PC-9 (cell line): ENCODE data around the gene CCDC88C. TPM values are rescaled to one million over a fixed set of nuclear protein-coding genes. Genes with fewer than 3 reads are reported as not detected.

ENCODE experiments used
- BruUV-seq: library from RNA; stranded (reverse); fragments of 400-500 nt; replicated peaks from 2 replicates; lab custom pipeline; 2021; lab: Mats Ljungman, UMichigan
- CTCF ChIA-PET: fragments of 300-600 bp; sonication (Branson Sonifier 250); formaldehyde crosslinking; loops from one replicate; lab custom pipeline; 2022; ENCODE audit warnings: antibody characterized with exemption; lab: Charles Lee
- POLR2A ChIA-PET: fragments of 300-600 bp; sonication (Branson Sonifier 250); formaldehyde crosslinking; loops from one replicate; lab custom pipeline; 2022; ENCODE audit warnings: antibody characterized with exemption; ENCODE audit not compliant: unreplicated experiment; lab: Charles Lee
- DNase-seq, 2 experiments: peaks; one replicate each; pipeline versions ENCODE4 v3.0.0 to v3.0.0-alpha.2; 2015 to 2022; ENCODE audit warnings: mixed read lengths in 1 of 2
- H2AFZ ChIP-seq: fragments of 200-600 bp; sonication (generic); 2 replicates; pipeline ENCODE4 v1.8.1; 2017; ENCODE audit warnings: antibody characterized with exemption
- H3F3A ChIP-seq: fragments of 200-600 bp; sonication (generic); 2 replicates; pipeline ENCODE4 v1.8.1; 2017; ENCODE audit warnings: antibody characterized with exemption, mild to moderate bottlenecking, low read depth; ENCODE audit not compliant: insufficient read depth
- H3K27ac ChIP-seq: fragments of 200-600 bp; sonication (generic); 2 replicates; pipeline ENCODE4 v1.6.1; 2016; ENCODE audit warnings: mixed run types
- H3K27me3 ChIP-seq: fragments of 200-600 bp; sonication (generic); 2 replicates; pipeline ENCODE4 v1.6.1; 2016; ENCODE audit warnings: low read depth, mixed run types; ENCODE audit not compliant: insufficient read depth
- H3K36me3 ChIP-seq: fragments of 200-600 bp; sonication (generic); 2 replicates; pipeline ENCODE4 v1.6.1; 2016; ENCODE audit warnings: low read depth, mixed run types
- H3K4me1 ChIP-seq: fragments of 200-600 bp; sonication (generic); replicated peaks from 2 replicates; pipeline ENCODE4 v1.6.1; 2016; ENCODE audit warnings: mixed run types; ENCODE audit not compliant: insufficient read depth
- H3K4me2 ChIP-seq: fragments of 200-600 bp; sonication (generic); 2 replicates; pipeline ENCODE4 v1.6.1; 2017; ENCODE audit warnings: mixed run types
- H3K4me3 ChIP-seq: fragments of 200-600 bp; sonication (generic); 2 replicates; pipeline ENCODE4 v1.6.1; 2016; ENCODE audit warnings: mixed run types
- H3K79me2 ChIP-seq: fragments of 200-600 bp; sonication (generic); 2 replicates; pipeline ENCODE4 v1.6.1; 2017; ENCODE audit warnings: low read depth, mixed run types
- H3K9me2 ChIP-seq: fragments of 200-600 bp; sonication (generic); 2 replicates; pipeline ENCODE4 v1.8.1; 2017; ENCODE audit warnings: mild to moderate bottlenecking; ENCODE audit not compliant: insufficient read depth
- H3K9me3 ChIP-seq: fragments of 200-600 bp; sonication (generic); 2 replicates; pipeline ENCODE4 v1.8.1; 2016; ENCODE audit warnings: low read depth; ENCODE audit not compliant: insufficient read depth
- H4K20me1 ChIP-seq: fragments of 200-600 bp; sonication (generic); 2 replicates; pipeline ENCODE4 v1.8.1; 2017; ENCODE audit not compliant: insufficient read depth
- EZH2 ChIP-seq: fragments of 200-600 bp; sonication (generic); IDR thresholded peaks from 2 replicates; pipeline ENCODE4 v1.8.0; 2017; ENCODE audit warnings: antibody characterized with exemption, low read depth
- intact Hi-C: fragments of 100-400 bp; cut with micrococcal nuclease; formaldehyde crosslinking; loops from one replicate; pipeline ENCODE4 v1.10.0; 2022; ENCODE audit not compliant: unreplicated experiment
- total RNA-seq: library from RNA; stranded (reverse); gene quantifications from 2 replicates; pipeline ENCODE4 v1.2.3, GENCODE V29; 2021
- TF ChIP-seq, protein P1 (sequence below): fragments of 200-600 bp; sonication (generic); conservative IDR thresholded peaks from 2 replicates; pipeline ENCODE4 v1.6.1; 2017; ENCODE audit warnings: mixed run types, antibody characterized with exemption, mild to moderate bottlenecking, moderate library complexity

Gene CCDC88C
- total RNA-seq, 1 experiment from 2014 or later = 7.4 TPM

DNA sequence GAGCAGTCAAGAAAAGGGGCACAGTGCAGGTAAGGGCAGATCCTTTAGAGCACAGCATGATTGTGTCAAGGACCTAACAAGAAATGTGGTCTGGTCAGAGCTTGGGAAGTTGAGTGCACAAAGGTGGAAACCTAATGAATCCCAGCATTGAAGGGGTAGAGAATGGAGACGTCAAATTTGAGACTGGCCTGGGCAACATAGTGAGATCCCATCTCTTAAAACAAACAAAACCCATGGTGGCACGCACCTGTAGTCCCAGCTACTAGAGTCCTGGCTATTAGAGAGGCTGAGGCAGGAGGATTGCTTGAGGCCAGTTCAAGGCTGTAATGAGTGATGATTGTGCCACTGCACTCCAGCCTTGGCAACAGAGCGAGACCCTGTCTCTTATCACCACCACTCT lies 37.0 kb upstream of the CCDC88C start:
- Histone ChIP-seq H3K9me3 (no peaks in the 10 kb centered on the region), H3K4me2 (no peak overlapping the region), H3K36me3 (no peaks in the 10 kb centered on the region), H3K9me2 (no peaks in the 10 kb centered on the region), H3K79me2 (no peaks in the 10 kb centered on the region), H3K27me3 (no peaks in the 10 kb centered on the region), H3K27ac (no peak overlapping the region), H3K4me3 (no peak overlapping the region), H4K20me1 (no peaks in the 10 kb centered on the region), H3F3A (no peaks in the 10 kb centered on the region), H2AFZ (no peak overlapping the region), H3K4me1 (no peaks in the 10 kb centered on the region)
- CTCF ChIA-PET = no interaction called here
- intact Hi-C loops = no loop called here
- no TSS peak for BruUV-seq
- TF ChIP-seq, protein P1, sequence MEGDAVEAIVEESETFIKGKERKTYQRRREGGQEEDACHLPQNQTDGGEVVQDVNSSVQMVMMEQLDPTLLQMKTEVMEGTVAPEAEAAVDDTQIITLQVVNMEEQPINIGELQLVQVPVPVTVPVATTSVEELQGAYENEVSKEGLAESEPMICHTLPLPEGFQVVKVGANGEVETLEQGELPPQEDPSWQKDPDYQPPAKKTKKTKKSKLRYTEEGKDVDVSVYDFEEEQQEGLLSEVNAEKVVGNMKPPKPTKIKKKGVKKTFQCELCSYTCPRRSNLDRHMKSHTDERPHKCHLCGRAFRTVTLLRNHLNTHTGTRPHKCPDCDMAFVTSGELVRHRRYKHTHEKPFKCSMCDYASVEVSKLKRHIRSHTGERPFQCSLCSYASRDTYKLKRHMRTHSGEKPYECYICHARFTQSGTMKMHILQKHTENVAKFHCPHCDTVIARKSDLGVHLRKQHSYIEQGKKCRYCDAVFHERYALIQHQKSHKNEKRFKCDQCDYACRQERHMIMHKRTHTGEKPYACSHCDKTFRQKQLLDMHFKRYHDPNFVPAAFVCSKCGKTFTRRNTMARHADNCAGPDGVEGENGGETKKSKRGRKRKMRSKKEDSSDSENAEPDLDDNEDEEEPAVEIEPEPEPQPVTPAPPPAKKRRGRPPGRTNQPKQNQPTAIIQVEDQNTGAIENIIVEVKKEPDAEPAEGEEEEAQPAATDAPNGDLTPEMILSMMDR = no peak
- no peak for TF ChIP-seq EZH2
- no peak for DNase-seq
- POLR2A ChIA-PET = no interaction called here

DNA sequence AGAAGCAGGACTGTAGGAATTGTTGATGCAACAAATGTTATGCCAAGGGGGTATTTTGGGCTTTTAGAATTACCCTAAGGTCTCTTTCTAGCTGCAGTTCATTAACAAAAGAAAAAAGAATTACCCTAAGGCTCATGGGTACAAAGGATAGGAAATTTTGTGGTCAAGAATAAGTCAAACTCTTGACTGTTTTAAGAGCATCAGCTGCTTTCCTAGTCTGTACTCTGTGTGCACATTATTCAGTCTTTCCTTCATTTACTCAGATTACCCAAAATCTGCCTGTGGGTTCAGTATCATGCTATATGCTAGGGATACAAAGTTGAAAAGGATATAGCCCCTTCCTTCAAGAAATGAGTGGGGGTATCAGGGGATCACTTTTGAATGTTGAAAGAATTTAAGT lies 36.5 kb upstream of the CCDC88C start:
- H3K79me2 ChIP-seq = no peaks in the 10 kb centered on the region
- no peaks in the 10 kb centered on the region for H4K20me1 ChIP-seq
- H2AFZ ChIP-seq = no peak overlapping the region
- no peaks in the 10 kb centered on the region for H3K4me1 ChIP-seq
- no peaks in the 10 kb centered on the region for H3K27me3 ChIP-seq
- no peak overlapping the region for H3K4me3 ChIP-seq
- no peak overlapping the region for H3K27ac ChIP-seq
- no peaks in the 10 kb centered on the region for H3K9me2 ChIP-seq
- ChIA-PET POLR2A (no interaction called here), CTCF (no interaction called here)
- no peak for TF ChIP-seq EZH2
- TF ChIP-seq, protein P1 = no peak
- intact Hi-C loops = no loop called here
- no peaks in the 10 kb centered on the region for H3F3A ChIP-seq
- H3K9me3 ChIP-seq = no peaks in the 10 kb centered on the region
- no peak overlapping the region for H3K4me2 ChIP-seq
- no peak for DNase-seq
- no TSS peak for BruUV-seq
- H3K36me3 ChIP-seq = no peaks in the 10 kb centered on the region

DNA sequence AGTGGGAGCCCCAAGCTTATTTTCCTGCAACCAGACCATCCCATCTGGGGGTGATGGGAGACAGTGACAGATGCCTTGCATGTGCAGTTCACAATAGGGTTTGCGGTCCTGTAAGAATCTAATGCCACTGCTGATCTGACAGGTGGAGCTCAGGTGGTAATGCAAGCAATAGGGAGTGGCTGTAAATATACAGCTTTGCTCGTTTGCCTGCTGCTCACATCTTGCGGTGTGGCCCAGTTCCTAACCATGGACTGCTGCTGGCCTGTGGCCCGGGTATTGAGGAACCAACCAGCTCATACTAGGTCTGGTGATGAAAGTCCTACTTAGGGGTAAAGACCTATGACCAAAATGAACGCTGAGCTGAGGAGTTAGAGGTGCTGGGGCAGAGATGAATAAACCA lies 36.1 kb upstream of the CCDC88C start:
- TF ChIP-seq, protein P1 = no peak
- TF ChIP-seq EZH2 = no peak
- no peak overlapping the region for H2AFZ ChIP-seq
- no peaks in the 10 kb centered on the region for H3K27me3 ChIP-seq
- H3K36me3 ChIP-seq = no peaks in the 10 kb centered on the region
- H3K4me2 ChIP-seq = no peak overlapping the region
- no peaks in the 10 kb centered on the region for H3F3A ChIP-seq
- no peaks in the 10 kb centered on the region for H4K20me1 ChIP-seq
- ChIA-PET POLR2A (no interaction called here), CTCF (no interaction called here)
- no peaks in the 10 kb centered on the region for H3K9me2 ChIP-seq
- no peak for DNase-seq
- no peaks in the 10 kb centered on the region for H3K79me2 ChIP-seq
- no peak overlapping the region for H3K27ac ChIP-seq
- no peak overlapping the region for H3K4me3 ChIP-seq
- intact Hi-C loops = no loop called here
- no peaks in the 10 kb centered on the region for H3K4me1 ChIP-seq
- no TSS peak for BruUV-seq
- no peaks in the 10 kb centered on the region for H3K9me3 ChIP-seq
